BJ (cell line): ENCODE data around the gene EFNB1. TPM values are rescaled to one million over a fixed set of nuclear protein-coding genes. Genes with fewer than 3 reads are reported as not detected.
A peak's percentile ranks its signal among the peaks of the same experiment; 100 is the strongest.
"Not testable (repeated sequence)": the region's sequence is repeated elsewhere in the genome, so short reads cannot be mapped to it uniquely, and the experiment has no call there.

ENCODE experiments used
- CTCF ChIA-PET: fragments of 350-600 bp; formaldehyde crosslinking; extraction: SDS; loops from one replicate; lab custom pipeline; 2021; ENCODE audit warnings: antibody characterized with exemption, inconsistent platforms; lab: Yijun Ruan, JAX
- POLR2A ChIA-PET: fragments of 300-600 bp; sonication (Branson Sonifier 250); formaldehyde crosslinking; extraction: SDS; loops from one replicate; lab custom pipeline; 2021; ENCODE audit warnings: antibody characterized with exemption; lab: Charles Lee
- DNase-seq: peaks from one replicate; pipeline ENCODE4 v3.0.0-alpha.2; 2011; ENCODE audit warnings: low read depth
- H3K27me3 ChIP-seq: 2 replicates; pipeline ENCODE4 v1.6.0; 2011; ENCODE audit warnings: low read length; ENCODE audit not compliant: control insufficient read depth, insufficient read depth
- H3K36me3 ChIP-seq: 2 replicates; pipeline ENCODE4 v1.5.1; 2011; ENCODE audit warnings: low read length; ENCODE audit not compliant: control insufficient read depth, insufficient read depth
- H3K4me3 ChIP-seq: 2 replicates; pipeline ENCODE4 v1.5.1; 2011; ENCODE audit warnings: low read depth, mild to moderate bottlenecking, control low read depth, low read length
- polyA minus RNA-seq: library from RNA; depleted of rRNA, polyadenylated mRNA; stranded (reverse); fragments of >200 nt; gene quantifications from 2 replicates; pipeline ENCODE4 v1.2.3, GENCODE V29; 2011; rRNA and poly(A)+ RNA removed
- polyA plus RNA-seq: library from polyadenylated mRNA; depleted of rRNA; stranded (reverse); fragments of >200 nt; gene quantifications from 2 replicates; pipeline ENCODE4 v1.2.3, GENCODE V29; 2011; rRNA removed
- TF ChIP-seq, protein P1 (sequence below): IDR thresholded peaks from 2 replicates; pipeline ENCODE4 v1.5.1; 2011; ENCODE audit warnings: low read depth, mild to moderate bottlenecking, control low read depth, inconsistent platforms, low read length, moderate library complexity; ENCODE audit not compliant: insufficient read depth

Gene EFNB1
- 10.8 and 15.2 TPM in 2 replicates for polyA plus RNA-seq
- 5.1 and 8.5 TPM in 2 replicates for polyA minus RNA-seq

DNA sequence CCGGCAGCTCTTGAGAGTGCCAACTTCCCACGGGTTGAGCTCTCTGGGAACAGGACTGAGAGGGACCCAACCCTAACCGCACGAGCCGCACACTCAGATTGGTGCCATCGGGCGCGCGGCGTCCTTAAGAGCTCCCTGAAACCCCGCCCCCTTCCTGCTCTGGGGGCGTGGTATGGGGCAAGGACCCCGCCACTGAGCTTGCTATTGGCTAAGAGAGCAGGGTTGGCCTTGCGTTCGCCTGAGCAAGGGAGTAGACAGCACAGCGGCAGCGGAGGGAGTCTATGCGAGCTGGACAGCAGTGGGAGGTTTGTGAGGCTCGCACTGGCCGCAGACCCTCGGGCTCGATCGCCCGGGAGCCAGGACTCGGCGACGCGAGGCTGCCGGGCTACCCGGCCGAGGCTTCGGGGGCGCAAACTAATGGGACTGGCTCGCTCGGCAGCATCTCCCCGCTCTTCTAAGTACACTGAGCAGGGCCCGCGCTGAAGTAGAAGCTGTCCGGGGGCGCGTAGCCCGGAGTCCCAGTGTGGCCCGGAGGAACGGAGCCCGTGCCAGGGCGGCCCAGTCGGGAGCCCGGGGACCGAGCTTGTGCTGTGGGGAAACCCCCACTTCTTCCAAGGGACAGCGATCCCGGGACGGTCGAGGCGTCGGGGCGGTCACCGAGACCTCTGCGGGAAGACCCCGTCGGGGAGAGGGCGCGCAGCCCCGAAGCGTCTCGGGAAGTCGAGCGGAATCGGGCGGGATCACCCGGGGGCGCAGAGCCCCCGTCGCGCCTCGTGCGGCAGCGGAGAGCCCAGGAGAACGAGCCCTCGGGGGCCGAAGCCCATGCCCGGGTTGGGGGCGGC lies at the start of gene EFNB1:
Gene EFNB1 (plus strand): TSS at position 282 of the 842 bp plus-strand sequence. CDS start 756 bp downstream, outside the sequence.
- Histone ChIP-seq H3K27me3 (no peaks in the 10 kb centered on the region), H3K36me3 (no peaks in the 10 kb centered on the region), H3K4me3 (peak within 1 kb of the TSS; percentile 68)
- ChIA-PET POLR2A (interaction anchor here (0.6 to 1.5 kb wide), 4 partner anchors 151 to 401 kb away, joined by 3 to 7 read pairs (median 4); no protein-coding TSS in a partner anchor), CTCF (interaction anchor here (0.6 to 6.4 kb wide), 26 partner anchors 9 to 560 kb away, joined by 3 to 90 read pairs (median 4); no protein-coding TSS in a partner anchor)
- DNase-seq = peak; percentile 78
- TF ChIP-seq, protein P1, sequence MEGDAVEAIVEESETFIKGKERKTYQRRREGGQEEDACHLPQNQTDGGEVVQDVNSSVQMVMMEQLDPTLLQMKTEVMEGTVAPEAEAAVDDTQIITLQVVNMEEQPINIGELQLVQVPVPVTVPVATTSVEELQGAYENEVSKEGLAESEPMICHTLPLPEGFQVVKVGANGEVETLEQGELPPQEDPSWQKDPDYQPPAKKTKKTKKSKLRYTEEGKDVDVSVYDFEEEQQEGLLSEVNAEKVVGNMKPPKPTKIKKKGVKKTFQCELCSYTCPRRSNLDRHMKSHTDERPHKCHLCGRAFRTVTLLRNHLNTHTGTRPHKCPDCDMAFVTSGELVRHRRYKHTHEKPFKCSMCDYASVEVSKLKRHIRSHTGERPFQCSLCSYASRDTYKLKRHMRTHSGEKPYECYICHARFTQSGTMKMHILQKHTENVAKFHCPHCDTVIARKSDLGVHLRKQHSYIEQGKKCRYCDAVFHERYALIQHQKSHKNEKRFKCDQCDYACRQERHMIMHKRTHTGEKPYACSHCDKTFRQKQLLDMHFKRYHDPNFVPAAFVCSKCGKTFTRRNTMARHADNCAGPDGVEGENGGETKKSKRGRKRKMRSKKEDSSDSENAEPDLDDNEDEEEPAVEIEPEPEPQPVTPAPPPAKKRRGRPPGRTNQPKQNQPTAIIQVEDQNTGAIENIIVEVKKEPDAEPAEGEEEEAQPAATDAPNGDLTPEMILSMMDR = no peak

DNA sequence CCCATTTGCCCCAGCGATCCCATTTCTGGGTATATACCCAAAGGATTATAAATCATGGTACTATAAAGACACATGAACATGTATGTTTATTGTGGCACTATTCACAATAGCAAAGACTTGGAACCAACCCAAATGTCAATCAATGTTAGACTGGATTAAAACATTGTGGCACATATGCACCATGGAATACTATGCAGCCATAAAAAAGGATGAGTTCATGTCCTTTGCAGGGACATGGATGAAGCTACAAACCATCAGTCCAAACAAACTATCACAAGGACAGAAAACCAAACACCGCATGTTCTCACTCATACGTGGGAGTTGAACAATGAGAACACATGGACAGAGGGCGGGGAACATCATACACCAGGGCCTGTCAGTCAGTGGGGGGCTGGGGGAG lies 47.5 kb upstream of the EFNB1 start:
- DNase-seq, H3K4me3 ChIP-seq, H3K27me3 ChIP-seq, H3K36me3 ChIP-seq, POLR2A ChIA-PET, CTCF ChIA-PET: not testable (repeated sequence)

DNA sequence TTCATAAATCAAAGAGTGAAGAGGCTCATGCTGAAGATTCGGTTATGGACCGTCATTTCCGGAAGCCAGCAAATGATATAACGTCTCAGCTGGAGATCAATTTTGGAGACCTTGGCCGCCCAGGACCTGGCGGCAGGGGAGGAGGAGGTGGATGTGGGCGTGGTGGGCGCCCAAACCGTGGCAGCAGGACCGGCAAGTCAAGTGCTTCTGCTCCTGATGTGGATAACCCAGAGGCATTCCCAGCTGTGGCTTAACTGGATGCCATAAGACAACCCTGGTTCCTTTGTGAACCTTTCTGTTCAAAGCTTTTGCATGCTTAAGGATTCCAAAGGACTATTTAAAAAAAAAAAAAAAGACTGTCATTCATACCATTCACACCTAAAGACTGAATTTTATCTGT lies 44.0 kb upstream of the EFNB1 start:
- no peaks in the 10 kb centered on the region for H3K36me3 ChIP-seq
- DNase-seq = no peak
- CTCF ChIA-PET = no interaction called here
- TF ChIP-seq, protein P1 = no peak
- no peak overlapping the region for H3K4me3 ChIP-seq
- POLR2A ChIA-PET = no interaction called here
- H3K27me3 ChIP-seq = no peaks in the 10 kb centered on the region

DNA sequence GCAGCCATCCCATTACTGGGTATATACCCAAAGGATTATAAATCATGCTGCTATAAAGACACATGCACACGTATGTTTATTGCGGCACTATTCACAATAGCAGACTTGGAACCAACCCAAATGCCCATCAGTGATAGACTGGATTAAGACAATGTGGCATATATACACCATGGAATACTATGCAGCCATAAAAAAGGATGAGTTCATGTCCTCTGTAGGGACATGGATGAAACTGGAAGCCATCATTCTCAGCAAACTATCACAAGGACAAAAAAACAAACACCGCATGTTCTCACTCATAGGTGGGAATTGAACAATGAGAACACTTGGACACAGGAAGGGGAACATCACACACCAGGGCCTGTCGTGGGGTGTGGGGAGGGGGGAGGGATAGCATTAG lies 42.2 kb upstream of the EFNB1 start:
- CTCF ChIA-PET, H3K27me3 ChIP-seq, H3K36me3 ChIP-seq, DNase-seq, H3K4me3 ChIP-seq, POLR2A ChIA-PET: not testable (repeated sequence)

DNA sequence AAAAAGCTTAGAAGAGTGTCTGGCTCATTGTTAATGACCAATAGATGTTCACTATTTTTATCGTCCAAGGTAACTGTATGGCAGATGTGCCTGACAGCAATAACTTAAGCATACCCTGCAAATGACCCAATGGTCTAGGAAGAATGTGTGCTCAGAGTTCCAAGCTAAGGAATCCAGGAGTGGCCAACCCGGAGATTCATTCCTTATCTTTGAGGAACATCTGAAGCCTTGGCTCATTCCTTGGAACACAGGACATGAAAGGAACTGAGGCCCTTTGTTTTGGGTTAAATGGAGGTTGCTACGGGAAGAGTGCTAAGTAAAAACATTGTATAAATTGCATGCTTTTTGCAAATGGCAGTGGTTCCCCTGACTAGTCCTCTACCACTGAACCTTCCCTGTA lies 38.9 kb upstream of the EFNB1 start:
- Histone ChIP-seq H3K36me3 (no peaks in the 10 kb centered on the region), H3K27me3 (no peaks in the 10 kb centered on the region), H3K4me3 (no peak overlapping the region)
- no peak for DNase-seq
- ChIA-PET POLR2A (no interaction called here), CTCF (no interaction called here)
- TF ChIP-seq, protein P1 = no peak

DNA sequence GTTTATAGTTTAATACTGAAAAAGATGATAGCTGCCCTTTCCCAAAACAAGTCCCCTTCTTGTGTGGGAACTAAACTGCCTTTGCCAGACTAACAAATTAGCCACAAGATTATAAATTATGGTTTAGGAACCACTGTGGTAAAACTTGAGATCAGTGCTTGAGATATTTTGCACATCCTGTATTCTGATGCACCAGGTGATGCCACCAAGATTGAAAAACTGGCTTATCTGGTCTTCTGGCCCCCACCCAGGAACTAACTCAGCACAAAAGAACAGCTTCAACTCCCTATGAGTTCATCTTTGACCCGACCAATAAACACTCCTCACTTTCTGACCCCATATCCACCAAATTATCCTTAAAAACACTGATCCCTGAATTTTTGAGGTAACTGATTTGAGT lies 36.7 kb upstream of the EFNB1 start:
- DNase-seq = no peak
- CTCF ChIA-PET = no interaction called here
- POLR2A ChIA-PET = no interaction called here
- Histone ChIP-seq H3K36me3 (no peaks in the 10 kb centered on the region), H3K4me3 (no peak overlapping the region), H3K27me3 (no peaks in the 10 kb centered on the region)
- TF ChIP-seq, protein P1 = no peak
